ENCODE data around the gene YAF2.

YAF2 gene

DNA sequence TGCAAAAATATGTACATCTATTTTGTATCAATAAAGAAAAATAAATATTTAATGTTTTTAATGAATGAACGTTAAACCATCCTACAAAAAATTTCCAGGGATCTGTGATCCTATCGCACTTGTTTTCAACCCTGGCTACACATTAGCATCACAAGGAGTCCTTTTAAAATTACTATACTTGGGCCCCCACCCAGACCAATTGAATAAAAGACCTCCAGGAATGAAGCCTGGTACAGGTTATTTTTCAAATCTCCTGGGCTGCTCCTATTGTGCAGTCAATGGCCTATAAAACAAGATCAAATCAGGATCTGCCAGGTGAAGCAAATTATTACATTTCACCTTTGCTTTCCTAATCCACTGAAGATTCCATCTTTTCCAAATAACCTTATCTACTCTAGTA, 59.9 kb downstream of the YAF2 start:
- TF ChIP-seq, protein P1, sequence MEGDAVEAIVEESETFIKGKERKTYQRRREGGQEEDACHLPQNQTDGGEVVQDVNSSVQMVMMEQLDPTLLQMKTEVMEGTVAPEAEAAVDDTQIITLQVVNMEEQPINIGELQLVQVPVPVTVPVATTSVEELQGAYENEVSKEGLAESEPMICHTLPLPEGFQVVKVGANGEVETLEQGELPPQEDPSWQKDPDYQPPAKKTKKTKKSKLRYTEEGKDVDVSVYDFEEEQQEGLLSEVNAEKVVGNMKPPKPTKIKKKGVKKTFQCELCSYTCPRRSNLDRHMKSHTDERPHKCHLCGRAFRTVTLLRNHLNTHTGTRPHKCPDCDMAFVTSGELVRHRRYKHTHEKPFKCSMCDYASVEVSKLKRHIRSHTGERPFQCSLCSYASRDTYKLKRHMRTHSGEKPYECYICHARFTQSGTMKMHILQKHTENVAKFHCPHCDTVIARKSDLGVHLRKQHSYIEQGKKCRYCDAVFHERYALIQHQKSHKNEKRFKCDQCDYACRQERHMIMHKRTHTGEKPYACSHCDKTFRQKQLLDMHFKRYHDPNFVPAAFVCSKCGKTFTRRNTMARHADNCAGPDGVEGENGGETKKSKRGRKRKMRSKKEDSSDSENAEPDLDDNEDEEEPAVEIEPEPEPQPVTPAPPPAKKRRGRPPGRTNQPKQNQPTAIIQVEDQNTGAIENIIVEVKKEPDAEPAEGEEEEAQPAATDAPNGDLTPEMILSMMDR (IDR thresholded peaks at IDR 0.05; ENCODE audit: extremely low read depth, insufficient read depth, missing control alignments): no peak
- no peak for DNase-seq (ENCODE audit: low spot score)
- in situ Hi-C loops (cut with MboI; ENCODE audit: low pct_unique_long_range_greater_than_20kb, low sequenced_read_pairs, unreplicated experiment): no loop called here

DNA sequence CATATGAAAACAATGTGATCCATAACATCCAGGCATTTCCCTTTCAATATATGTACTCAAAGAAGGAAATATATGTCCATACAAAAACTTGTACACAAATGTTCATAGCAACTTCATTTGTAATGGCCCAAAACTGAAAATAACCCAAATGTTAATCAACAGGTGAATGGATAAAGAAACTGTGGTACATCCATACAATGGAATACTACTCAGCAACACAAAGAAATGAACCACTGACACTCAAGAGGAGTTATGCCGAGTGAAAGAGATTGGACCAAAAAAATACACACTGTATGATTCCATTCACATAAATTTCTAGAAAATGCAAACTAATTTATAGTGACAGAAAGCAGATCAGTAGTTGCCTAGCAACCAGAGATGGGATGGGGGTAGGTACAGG, 63.1 kb downstream of the YAF2 start:
- in situ Hi-C loops (cut with MboI; ENCODE audit: low pct_unique_long_range_greater_than_20kb, low sequenced_read_pairs, unreplicated experiment): no loop called here
- DNase-seq (ENCODE audit: low spot score): no peak
- TF ChIP-seq, protein P1 (IDR thresholded peaks at IDR 0.05; ENCODE audit: extremely low read depth, insufficient read depth, missing control alignments): no peak

DNA sequence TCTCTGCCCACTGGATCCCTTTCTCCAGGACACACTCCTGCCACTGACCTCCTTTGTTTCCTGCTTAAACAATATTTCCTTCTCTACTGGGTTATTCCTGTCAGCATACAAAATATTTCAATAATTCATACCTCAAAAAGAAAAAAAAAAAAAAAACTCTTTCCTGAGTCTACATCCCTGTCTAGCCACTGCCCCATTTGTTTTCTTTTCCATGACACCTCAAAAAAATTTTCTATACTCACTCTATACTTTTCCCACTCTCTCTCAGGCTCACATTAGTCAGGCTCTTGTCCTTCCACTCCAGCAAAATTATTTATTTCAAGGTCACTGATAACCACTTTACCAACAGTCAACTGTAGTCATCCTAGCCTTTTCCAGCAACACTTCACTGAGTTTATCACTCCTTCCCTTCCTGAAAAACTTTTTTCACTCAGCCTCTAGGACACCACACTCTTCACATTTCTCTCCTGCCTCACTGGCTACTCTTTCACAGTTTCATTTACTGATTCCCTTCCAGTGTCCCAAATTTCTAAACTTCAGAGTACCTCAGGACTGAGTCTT, 64.0 kb downstream of the YAF2 start:
- TF ChIP-seq, protein P1 (IDR thresholded peaks at IDR 0.05; ENCODE audit: extremely low read depth, insufficient read depth, missing control alignments): no peak
- DNase-seq (ENCODE audit: low spot score): no peak
- in situ Hi-C loops (cut with MboI; ENCODE audit: low pct_unique_long_range_greater_than_20kb, low sequenced_read_pairs, unreplicated experiment): no loop called here

DNA sequence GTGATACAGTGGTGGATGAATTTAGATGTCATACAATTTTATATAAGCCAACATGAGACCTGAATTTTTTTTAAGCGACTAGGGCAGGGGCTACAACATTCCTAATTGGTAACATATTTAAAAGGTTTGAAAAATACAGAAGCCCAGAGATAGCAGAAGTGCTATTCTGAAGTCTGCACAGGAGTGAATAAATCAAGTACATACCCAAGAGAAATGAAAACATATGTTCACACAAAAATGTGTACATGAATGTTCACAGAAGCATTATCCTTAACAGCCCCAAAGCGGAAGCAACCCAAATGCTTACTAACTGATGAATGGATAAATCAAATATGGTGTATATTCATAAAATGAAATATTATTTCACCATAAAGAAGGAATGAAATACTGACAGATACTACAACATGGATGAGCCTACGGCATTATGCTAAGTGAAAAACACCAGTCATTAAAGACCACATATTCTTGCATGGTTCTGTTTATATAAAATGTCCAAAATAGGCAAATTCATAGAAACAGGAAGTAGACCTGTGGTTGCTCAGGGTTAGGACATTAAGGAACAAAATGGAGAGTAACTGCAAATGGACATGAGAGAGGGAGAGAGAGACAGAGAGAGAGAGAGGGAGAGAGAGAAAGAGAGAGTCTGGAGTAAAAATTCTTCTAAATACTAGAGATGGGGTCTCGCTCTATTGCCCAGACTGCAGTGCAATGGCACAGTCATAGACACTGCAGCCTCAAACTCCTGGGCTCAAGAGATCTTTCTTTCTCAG, 65.4 kb downstream of the YAF2 start:
- TF ChIP-seq, protein P1 (IDR thresholded peaks at IDR 0.05; ENCODE audit: extremely low read depth, insufficient read depth, missing control alignments): no peak
- no peak for DNase-seq (ENCODE audit: low spot score)
- in situ Hi-C loops (cut with MboI; ENCODE audit: low pct_unique_long_range_greater_than_20kb, low sequenced_read_pairs, unreplicated experiment): no loop called here

DNA sequence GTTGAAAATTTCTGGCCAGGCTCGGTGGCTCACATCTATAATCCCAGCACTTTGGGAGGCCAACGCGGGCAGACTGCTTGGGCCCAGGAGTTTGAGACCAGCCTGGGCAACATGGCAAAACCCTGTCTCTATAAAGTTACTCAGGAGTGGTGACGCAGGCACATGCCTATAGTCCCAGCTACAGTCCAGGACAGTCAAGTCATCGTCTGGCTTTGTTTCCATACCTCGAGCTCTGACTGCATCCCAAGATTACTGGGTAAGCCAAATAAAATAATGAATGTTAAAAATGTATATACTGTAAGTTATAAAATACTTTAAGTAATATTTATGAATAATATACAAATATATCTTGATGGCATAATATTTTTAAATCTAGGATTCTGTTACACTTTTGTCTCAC, 70.3 kb downstream of the YAF2 start:
- no peak for DNase-seq (ENCODE audit: low spot score)
- TF ChIP-seq, protein P1 (IDR thresholded peaks at IDR 0.05; ENCODE audit: extremely low read depth, insufficient read depth, missing control alignments): no peak
- in situ Hi-C loops (cut with MboI; ENCODE audit: low pct_unique_long_range_greater_than_20kb, low sequenced_read_pairs, unreplicated experiment): no loop called here

DNA sequence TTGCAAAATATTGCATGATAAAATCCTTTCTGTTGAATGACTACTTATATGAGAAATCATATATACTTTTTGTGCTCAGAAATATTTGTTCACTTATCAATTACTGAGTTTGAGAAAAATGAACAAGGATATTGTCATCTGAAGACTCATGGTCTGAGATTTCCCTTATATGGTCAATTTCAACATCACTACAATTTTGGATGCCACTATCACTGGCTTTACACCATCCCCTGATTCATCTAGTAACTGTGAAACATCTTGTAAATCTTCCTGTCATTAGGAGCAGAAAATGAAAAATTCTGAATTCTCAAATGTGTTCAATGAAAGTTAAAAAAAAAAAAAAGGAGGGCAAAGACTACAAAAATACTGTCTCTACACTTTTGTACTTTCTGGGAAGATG, 71.5 kb downstream of the YAF2 start:
- in situ Hi-C loops (cut with MboI; ENCODE audit: low pct_unique_long_range_greater_than_20kb, low sequenced_read_pairs, unreplicated experiment): no loop called here
- no peak for DNase-seq (ENCODE audit: low spot score)
- TF ChIP-seq, protein P1 (IDR thresholded peaks at IDR 0.05; ENCODE audit: extremely low read depth, insufficient read depth, missing control alignments): no peak

All from GM13977 (cell line).